ENCODE measurements around the gene TGM3.

TGM3 gene

GRCh38 chr20:2337142-2337541, 41.3 kb downstream of the TGM3 start:
- no peak for DNase-seq (ENCODE audit: low spot score)

DNA sequence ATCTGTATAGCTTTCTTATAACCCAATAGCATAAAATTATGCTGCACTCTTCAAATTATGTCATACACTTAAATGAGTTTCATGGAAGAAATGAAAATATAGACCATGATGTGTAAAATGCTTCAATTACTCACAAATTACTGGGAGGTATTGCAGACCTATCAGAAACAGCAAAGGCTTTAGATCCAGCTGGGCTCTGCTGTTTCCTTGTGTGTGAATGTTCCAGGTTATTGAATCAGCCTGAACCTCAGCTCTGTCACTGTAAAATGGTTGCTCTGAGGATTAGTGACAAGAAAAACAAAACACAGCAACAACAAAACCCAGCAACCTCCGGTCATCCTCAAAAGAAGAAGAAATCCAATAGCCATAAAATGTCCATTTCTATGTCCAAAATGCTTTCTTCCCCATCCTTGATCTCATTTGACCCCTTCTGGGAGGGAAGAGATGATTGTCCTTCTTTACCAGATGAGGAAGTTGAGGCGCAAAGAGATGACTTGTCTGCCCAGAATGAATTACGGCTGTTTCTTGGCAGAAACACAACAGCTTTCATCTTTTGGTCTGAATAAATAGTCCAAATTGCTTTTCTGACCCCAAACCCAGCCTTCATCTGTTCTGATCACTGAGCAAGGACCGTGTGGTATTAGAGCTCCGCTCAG, 42.7 kb downstream of the TGM3 start:
- DNase-seq (ENCODE audit: low spot score): no peak

DNA sequence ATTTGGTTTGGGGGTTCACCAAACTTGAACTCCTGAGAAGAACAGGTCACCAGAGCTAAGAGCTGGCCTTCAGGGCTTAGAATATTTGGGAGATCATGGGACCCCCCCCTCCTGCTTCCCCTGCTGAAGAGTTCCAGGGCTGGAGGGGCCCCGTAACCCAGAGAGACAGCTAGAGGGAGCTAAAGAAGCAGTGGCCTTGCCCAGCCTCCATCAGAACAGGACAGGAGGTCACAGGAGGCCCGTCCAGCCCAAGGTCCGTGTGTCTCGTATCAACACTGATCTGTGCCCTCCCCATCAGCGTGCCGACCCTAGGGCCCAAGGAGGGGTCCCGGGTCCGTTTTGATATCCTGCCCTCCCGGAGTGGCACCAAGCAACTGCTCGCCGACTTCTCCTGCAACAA, 44.3 kb downstream of the TGM3 start:
- DNase-seq (ENCODE audit: low spot score): no peak

DNA sequence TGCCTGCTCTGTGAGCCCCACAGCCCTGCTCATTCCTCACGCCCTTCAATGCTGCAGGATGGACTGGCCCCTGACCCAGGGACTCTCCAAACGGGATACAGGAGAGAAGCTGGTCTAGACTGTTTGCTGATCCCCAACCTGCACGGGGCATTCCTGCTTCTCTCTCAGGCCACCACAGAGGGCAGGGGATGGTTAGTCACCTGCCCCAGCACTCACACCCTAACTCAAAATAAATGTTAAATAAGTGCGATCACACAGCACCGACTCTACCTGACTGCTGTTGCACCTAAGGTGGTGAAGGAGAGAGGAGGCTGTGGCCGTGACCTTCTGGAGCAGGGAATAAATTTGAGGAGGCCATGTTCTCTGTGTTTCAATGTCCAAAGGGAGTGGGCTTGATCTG, 45.0 kb downstream of the TGM3 start:
- no peak for DNase-seq (ENCODE audit: low spot score)

DNA sequence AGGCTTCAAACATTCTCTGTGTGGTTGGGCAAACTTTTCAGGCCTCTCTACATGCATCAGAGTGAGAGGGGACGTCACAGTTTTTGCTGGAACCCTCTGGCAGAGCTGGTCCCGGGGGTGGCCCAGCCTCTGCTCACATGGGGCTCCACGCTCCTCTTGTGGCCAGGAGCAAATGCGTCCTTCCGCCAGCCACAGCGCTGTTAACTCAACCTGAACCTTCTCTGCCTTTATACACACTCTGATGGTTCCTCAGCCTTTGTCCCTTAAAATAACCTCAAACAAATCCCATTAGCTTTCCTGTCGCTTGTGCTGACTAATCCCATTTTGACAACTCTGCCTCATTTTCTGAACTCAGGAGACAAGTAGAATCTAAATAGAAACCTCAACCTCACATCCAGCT, 45.5 kb downstream of the TGM3 start:
- DNase-seq (ENCODE audit: low spot score): no peak

- no peak for DNase-seq (ENCODE audit: low spot score)
Observed at GRCh38 chr20:2342243-2342642, 46.4 kb downstream of the TGM3 start.

- no peak for DNase-seq (ENCODE audit: low spot score)
Observed at GRCh38 chr20:2346188-2346587, 50.4 kb downstream of the TGM3 start.

DNA sequence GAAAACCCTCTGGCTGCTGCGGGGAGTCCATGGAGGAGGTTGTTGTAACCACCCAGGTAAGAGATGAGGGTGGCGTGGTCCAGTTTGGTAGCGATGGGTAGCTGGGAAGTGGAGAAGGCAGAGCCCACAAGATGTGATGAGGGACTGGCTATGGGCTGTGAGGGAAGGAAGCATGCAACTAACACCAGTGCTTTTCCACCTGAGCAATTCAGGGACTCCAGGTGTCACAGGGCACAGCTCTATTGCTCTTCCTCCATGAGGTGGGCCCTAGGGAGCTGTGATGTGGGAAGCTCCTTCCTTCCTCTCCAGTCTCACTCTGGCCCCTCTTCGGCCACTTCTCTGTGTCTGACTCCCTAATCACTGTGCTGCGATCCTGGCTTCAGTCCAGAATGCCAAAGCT, 52.5 kb downstream of the TGM3 start:
- DNase-seq (ENCODE audit: low spot score): no peak

GRCh38 chr20:2349801-2350200, 54.0 kb downstream of the TGM3 start:
- DNase-seq (ENCODE audit: low spot score): no peak

- DNase-seq (ENCODE audit: low spot score): no peak
Observed at GRCh38 chr20:2350606-2351005, 54.8 kb downstream of the TGM3 start.

GRCh38 chr20:2353231-2353630, 57.4 kb downstream of the TGM3 start:
- DNase-seq (ENCODE audit: low spot score): no peak

DNA sequence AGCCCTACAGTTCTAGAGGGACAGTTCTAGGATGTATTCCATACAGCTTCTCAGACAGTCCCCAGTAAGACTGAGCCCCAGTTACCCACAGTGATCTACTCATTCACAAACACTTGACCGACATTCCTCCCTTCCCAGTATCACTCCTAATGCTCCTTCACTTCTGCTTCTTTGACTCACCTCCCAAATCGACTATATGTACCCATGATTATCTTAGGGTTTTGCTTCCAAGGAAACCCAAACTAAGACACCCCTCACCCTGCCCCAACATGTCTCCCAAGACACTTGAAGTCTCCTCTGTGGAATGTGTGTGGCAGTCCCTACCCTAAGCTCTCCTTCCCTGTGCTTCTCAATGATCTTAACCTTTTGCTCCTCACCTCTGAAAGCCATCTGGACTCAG, 61.3 kb downstream of the TGM3 start:
- DNase-seq (ENCODE audit: low spot score): no peak

- no peak for DNase-seq (ENCODE audit: low spot score)
Observed at GRCh38 chr20:2358006-2358405, 62.2 kb downstream of the TGM3 start.

DNA sequence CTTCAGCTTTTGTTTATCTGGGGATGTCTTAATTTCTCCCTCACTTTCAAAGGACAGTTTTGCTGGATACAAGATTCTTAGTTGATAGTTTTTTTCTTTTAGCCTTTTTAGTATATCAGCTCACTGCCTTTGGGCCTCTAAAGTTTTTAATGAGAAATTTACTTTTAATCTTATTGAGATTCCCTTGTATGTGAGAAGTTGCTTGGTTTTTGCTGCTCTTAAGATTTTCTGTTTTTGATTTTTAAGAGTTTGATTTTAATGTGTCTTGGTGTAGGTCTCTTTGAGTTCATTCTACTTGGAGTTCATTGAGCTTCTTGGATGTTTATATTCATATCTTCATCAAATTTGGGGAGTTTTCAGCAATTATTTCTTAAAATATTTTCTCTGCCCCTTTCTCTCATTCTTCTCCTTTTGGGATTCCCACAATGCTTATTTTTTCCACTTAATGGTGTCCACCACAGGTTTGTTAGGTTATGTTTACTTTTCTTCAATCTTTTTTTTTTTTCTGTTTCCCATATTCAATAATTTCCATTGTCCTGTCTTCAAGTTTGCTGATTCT, 65.3 kb downstream of the TGM3 start:
- no peak for DNase-seq (ENCODE audit: low spot score)

GRCh38 chr20:2363187-2363586, 67.4 kb downstream of the TGM3 start:
- no peak for DNase-seq (ENCODE audit: low spot score)

DNA sequence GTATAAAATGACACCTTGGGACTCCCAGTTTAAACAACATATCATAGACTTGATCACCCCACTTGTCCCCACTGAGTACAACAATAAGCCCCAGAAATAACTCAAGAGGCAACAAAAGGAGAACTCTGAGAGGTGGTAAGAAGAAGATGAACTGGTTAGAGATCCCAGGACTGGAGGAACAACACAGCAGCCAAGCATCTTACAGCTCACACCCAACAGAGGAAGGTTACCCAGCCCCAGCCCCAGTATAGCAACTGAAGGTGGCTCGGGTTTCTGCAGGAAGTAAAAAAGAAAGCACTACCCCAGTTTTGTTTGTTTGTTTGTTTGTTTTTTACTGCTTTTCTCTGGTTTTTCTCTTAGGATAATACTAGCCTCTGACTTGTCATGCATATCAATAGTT, 67.8 kb downstream of the TGM3 start:
- no peak for DNase-seq (ENCODE audit: low spot score)

GRCh38 chr20:2364044-2364443, 68.2 kb downstream of the TGM3 start:
- no peak for DNase-seq (ENCODE audit: low spot score)

GRCh38 chr20:2365091-2365490, 69.3 kb downstream of the TGM3 start:
- no peak for DNase-seq (ENCODE audit: low spot score)

DNA sequence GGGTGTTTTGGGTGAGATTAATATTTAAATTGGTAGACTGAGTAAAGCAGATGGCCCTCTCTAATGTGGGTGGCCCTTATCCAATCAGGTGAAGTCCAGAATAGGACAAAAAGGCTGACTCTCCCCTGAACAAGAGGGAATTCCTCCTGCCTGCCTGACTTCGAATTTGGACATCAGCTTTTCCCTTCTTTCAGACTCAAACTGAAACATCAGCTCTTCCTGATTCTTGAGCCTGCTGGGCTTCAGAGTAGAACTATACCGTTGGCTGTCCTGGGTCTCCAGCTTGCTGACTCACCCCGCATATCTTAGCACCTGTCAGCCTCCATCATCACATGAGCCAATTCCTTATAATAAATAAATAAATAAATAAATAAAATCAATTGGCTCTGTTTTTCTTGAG, 69.9 kb downstream of the TGM3 start:
- DNase-seq (ENCODE audit: low spot score): no peak

- DNase-seq (ENCODE audit: low spot score): no peak
Observed at GRCh38 chr20:2368621-2369020, 72.8 kb downstream of the TGM3 start.

DNA sequence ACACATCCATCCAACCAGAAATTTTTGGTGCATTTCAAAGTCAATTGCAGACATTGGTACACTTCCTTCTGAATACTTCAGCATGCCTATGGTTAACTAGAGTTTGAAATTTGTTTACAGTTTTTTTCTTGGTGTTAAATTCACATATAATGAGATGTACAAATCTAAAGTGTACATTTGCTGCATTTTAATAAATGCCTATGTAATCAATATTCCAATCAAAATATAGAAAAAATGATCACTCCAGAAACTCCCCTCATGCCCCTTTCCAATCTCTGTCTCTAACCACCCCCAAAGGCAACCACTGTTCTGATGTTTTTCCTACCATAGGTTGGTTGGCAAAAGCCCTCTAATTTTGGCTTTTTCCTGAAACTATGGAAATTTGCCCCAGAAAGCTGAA, 77.3 kb downstream of the TGM3 start:
- no peak for DNase-seq (ENCODE audit: low spot score)

DNA sequence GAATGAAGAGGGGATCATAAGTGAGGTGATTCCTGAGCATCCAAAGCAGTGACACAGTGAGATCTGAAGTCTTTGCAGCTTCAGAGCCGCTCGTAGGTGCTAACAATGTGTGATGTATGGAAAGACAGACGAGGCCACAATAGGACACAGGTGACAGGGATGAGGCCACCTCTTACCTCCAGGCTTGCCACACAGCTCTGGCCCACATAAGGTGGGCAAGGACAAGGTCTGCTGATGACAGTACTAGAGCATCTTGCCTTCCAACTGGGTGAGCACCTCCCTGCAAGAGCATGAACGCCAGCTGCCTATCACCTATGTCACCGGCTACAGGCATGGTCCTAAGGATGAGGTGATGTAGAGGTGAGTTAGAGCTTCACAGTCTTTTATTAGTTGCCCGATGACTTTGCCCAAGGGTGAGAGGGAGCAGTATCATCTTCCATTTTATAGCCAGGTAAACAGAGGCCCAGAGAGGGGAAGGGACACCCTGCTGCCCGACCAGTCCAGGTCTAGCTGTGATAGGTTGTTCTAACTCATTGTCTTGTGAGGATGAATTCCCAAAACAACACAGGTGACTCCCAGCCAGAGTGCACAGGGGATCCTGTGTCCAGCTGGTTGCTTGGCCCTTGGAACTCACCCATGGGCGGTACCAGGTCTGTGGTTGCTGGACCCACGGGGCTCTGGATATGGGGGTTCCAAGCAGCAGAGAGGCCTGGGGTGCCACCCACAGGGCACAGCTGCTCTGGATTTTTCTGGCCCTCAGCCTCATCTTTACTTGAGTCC, 78.7 kb downstream of the TGM3 start:
- no peak for DNase-seq (ENCODE audit: low spot score)

DNA sequence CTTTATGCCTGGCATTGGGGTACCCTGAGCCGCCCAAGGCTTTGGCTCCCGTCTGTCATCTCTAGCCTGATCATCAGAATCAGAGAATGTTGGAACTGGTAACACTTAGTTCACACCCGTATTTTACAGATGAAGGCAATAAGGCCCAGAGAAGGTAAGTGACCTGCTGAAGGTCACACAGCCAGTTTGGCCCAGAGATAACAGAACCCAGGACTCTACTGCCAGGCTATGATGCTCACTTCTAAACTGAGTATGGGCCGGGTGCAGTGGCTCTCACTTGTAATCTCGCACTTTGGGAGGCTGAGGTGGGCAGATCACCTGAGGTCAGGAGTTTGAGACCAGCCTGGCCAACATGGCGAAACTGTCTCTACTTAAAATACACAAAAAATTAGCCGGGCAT, 83.1 kb downstream of the TGM3 start:
- no peak for DNase-seq (ENCODE audit: low spot score)

Measured in hematopoietic multipotent progenitor cell treated with erythropoietin and hydrocortisone succinate and interleukin-3 and kit ligand, for 17 days (in vitro differentiated cells).